DND-41 (cell line): Measurements from ENCODE around the gene EIF4H.

Experiments
- EZH2 ChIP-seq: IDR thresholded peaks from 3 replicates; pipeline ENCODE4 v1.6.1; 2012; ENCODE audit warnings: borderline replicate concordance, low read depth, mild to moderate bottlenecking, moderate library complexity, low read length, inconsistent platforms; ENCODE audit not compliant: severe bottlenecking
- TF ChIP-seq, protein P1 (sequence below): IDR thresholded peaks from 2 replicates; pipeline ENCODE4 v1.5.1; 2012; ENCODE audit warnings: borderline replicate concordance, low read length, moderate library complexity, mild to moderate bottlenecking; ENCODE audit not compliant: poor library complexity, severe bottlenecking; ENCODE audit errors: extremely low read depth

DNA sequence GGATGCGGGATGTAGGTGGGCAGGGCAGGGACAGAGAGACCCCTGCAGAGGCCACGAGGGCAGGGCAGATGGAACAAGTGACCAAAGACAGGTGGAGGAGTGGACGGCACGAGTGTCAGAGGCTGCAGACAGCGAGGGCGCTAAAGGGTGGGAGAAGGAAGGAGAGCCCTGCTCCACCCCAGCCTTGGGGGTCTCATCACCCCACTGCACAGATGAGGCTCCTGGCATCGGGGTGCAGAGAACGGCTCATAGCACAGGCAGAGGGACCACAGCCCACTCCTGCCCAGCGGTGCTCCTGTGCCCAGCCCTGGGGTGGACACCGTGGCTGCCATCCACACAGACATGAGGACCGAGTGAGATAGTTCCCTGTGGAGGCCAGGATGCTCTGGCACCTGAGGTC is 33.4 kb downstream of the EIF4H start:
- TF ChIP-seq, protein P1, sequence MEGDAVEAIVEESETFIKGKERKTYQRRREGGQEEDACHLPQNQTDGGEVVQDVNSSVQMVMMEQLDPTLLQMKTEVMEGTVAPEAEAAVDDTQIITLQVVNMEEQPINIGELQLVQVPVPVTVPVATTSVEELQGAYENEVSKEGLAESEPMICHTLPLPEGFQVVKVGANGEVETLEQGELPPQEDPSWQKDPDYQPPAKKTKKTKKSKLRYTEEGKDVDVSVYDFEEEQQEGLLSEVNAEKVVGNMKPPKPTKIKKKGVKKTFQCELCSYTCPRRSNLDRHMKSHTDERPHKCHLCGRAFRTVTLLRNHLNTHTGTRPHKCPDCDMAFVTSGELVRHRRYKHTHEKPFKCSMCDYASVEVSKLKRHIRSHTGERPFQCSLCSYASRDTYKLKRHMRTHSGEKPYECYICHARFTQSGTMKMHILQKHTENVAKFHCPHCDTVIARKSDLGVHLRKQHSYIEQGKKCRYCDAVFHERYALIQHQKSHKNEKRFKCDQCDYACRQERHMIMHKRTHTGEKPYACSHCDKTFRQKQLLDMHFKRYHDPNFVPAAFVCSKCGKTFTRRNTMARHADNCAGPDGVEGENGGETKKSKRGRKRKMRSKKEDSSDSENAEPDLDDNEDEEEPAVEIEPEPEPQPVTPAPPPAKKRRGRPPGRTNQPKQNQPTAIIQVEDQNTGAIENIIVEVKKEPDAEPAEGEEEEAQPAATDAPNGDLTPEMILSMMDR, result no peak
- no peak for TF ChIP-seq EZH2
